ENCODE results near the gene KCTD7. TPM values are rescaled to one million over a fixed set of nuclear protein-coding genes. Genes with fewer than 3 reads are reported as not detected.
"Not testable (repeated sequence)": the region's sequence is repeated elsewhere in the genome, so short reads cannot be mapped to it uniquely, and the experiment has no call there.

KCTD7 gene
- total RNA-seq, 1 donor from 2014 or later, result 10.3 TPM

- Mint-ChIP-seq H3K9me3 (no peaks in the 10 kb centered on the region), H3K27me3 (ENCODE audit: low read depth) (no peaks in the 10 kb centered on the region), H3K36me3 (ENCODE audit: low read depth) (peaks cover 10% of the 10 kb centered on the region), H3K4me3 (ENCODE audit: low read depth) (peak overlapping the region; percentile 87), H3K4me1 (ENCODE audit: low read depth) (peaks cover 34% of the 10 kb centered on the region), H3K27ac (peak overlapping the region; percentile 84)
- no peak for DNase-seq (ENCODE audit: low spot score)
- intact Hi-C loops (cut with micrococcal nuclease), result loop anchor here (1.0 to 10.0 kb wide), 5 partner anchors 26 to 217 kb away; no protein-coding TSS in a partner anchor
Measured at GRCh38 chr7:66627881-66628360, 760 bp upstream of the KCTD7 start.

- no peak for DNase-seq (ENCODE audit: low spot score)
- intact Hi-C loops (cut with micrococcal nuclease), result loop anchor here (2.0 to 10.0 kb wide), 4 partner anchors 53 to 215 kb away; partner anchors contain the start of gene RABGEF1
- Mint-ChIP-seq H3K36me3 (ENCODE audit: low read depth) (peaks cover 21% of the 10 kb centered on the region), H3K27me3 (ENCODE audit: low read depth) (no peaks in the 10 kb centered on the region), H3K27ac (peak overlapping the region; percentile 34), H3K4me3 (ENCODE audit: low read depth) (peak overlapping the region; percentile 50), H3K4me1 (ENCODE audit: low read depth) (peaks cover 40% of the 10 kb centered on the region), H3K9me3 (no peaks in the 10 kb centered on the region)
Measured at GRCh38 chr7:66629222-66630062, 761 bp downstream of the KCTD7 start.

DNA sequence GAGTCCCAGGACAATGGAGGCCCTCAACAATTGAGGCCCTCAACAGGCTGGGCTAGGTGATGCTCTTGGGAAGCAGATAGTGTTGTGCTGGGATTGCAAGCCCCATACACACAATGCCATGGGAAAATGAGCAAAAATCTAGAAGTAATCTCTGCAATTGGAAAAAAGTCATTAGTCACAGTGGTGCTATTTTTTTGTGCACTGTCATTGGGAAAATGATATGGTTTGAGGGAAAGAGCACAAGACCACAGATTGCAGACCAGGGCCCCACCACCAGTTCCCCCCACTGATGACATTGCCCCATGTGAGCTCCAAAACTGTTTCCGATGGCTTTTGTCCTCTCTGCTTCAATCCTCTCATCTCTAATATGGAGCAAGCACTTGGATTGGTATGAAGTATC, 1.9 kb downstream of the KCTD7 start:
- DNase-seq (ENCODE audit: low spot score), result no peak

DNA sequence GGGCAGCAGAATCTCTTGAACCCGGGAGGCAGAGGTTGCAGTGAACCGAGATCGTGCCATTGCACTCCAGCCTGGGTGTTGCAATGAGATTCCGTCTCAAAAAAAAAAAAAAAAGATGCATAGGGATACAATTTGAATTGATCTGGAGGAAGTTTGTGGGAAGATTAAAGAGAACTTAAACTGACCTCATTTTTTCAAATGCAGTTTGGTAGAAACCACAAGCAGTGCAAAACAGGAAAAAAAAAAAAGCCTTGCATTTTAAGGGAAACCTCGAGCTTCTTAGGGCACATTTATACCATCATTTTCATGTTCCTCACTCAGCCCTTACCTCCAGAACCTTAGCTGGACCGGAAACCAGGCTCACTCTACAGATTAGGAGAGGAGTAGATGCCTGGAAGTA, 2.8 kb downstream of the KCTD7 start:
- no peaks in the 10 kb centered on the region for H3K27me3 Mint-ChIP-seq (ENCODE audit: low read depth)
- intact Hi-C loops (cut with micrococcal nuclease), result loop anchor here (2.0 kb wide), 1 partner anchor 109 kb away; the partner anchor contains the start of gene RABGEF1
- no peak for DNase-seq (ENCODE audit: low spot score)
- H3K36me3 Mint-ChIP-seq (ENCODE audit: low read depth), result peaks cover 23% of the 10 kb centered on the region
- peaks cover 50% of the 10 kb centered on the region for H3K4me1 Mint-ChIP-seq (ENCODE audit: low read depth)
- H3K27ac Mint-ChIP-seq, result peak overlapping the region; percentile 93
- H3K9me3 Mint-ChIP-seq, result no peaks in the 10 kb centered on the region
- peak overlapping the region; percentile 57 for H3K4me3 Mint-ChIP-seq (ENCODE audit: low read depth)

More for the DNA sequence above, 1.9 kb downstream of the KCTD7 start:
- peaks cover 23% of the 10 kb centered on the region for H3K36me3 Mint-ChIP-seq (ENCODE audit: low read depth)
- no peaks in the 10 kb centered on the region for H3K9me3 Mint-ChIP-seq
- peaks cover 46% of the 10 kb centered on the region for H3K4me1 Mint-ChIP-seq (ENCODE audit: low read depth)
- intact Hi-C loops (cut with micrococcal nuclease), result loop anchor here (2.0 kb wide), 1 partner anchor 110 kb away; the partner anchor contains the start of gene RABGEF1
- H3K27me3 Mint-ChIP-seq (ENCODE audit: low read depth), result no peaks in the 10 kb centered on the region
- peak overlapping the region; percentile 93 for H3K27ac Mint-ChIP-seq
- peak overlapping the region; percentile 50 for H3K4me3 Mint-ChIP-seq (ENCODE audit: low read depth)

GRCh38 chr7:66634816-66635215, 6.1 kb downstream of the KCTD7 start:
- DNase-seq (ENCODE audit: low spot score), result no peak
- intact Hi-C loops (cut with micrococcal nuclease), result no loop called here
- Mint-ChIP-seq H3K4me1 (ENCODE audit: low read depth) (peaks cover 41% of the 10 kb centered on the region), H3K4me3 (ENCODE audit: low read depth) (no peak overlapping the region), H3K36me3 (ENCODE audit: low read depth) (peaks cover 44% of the 10 kb centered on the region), H3K27ac (peak overlapping the region; percentile 28), H3K9me3 (no peaks in the 10 kb centered on the region), H3K27me3 (ENCODE audit: low read depth) (no peaks in the 10 kb centered on the region)

DNA sequence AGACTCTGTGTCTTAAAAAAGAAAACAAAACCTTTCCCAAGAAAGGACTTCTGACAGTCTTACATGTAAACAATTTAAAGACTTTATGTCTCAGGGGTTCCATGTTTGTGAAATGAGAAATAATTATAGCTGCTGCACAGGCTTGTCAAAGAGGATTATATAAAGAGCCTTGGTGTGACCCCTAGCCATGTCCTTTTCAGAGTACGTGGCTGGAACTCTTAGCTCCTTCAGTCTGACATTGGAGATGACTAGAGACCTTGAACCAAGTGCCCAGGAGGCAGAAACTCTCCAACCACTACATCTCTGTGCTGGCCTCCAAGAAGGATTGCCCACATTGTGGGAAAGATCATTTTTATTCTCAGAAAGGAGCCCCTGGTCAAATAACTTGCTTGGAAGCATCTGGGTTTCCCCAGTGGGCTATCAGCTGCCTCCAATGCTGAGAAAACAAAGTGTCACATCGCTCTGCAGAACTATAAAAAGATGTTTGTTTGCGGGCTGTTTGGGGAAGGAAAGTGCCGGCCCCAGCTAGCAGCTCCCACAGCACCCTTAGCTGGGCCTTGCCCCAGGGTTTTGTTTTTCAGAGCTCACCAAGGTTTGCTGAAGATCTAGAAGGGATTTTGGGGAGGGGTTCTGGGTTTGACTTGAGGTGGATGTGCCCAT, 6.8 kb downstream of the KCTD7 start:
- DNase-seq (ENCODE audit: low spot score); H3K27me3 Mint-ChIP-seq (ENCODE audit: low read depth); intact Hi-C loops (cut with micrococcal nuclease); H3K9me3 Mint-ChIP-seq; H3K4me3 Mint-ChIP-seq (ENCODE audit: low read depth): not testable (repeated sequence)
- H3K27ac Mint-ChIP-seq, result peak overlapping the region; percentile 28
- H3K4me1 Mint-ChIP-seq (ENCODE audit: low read depth), result peaks cover 36% of the 10 kb centered on the region
- H3K36me3 Mint-ChIP-seq (ENCODE audit: low read depth), result peaks cover 51% of the 10 kb centered on the region

DNA sequence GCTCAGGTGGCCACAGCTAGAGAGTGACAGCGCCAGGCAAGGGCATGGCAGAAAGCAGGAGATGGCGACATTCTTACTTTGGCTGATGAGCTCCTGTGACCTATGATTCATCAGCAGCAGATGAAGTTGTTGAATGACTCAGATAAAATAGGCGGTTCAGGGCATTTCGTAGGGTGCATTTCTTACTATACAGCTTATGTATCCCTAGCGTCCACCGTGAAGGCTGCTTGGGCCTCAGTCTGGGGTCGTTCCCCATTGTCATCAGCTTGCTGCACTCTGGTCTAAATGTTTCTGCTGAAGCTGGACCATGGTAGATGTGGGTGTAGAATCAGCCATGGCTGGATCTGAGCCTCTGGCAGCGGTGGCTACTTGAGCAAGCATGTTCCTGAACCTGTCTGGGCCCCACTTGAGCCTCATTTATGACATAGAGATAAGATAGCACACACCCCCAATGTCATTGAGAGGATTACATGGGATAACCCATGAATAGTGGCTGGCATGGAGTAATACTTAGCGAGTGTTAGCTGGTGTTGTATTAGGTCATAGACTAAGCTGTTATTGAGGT, 7.4 kb downstream of the KCTD7 start:
- Mint-ChIP-seq H3K36me3 (ENCODE audit: low read depth) (peaks cover 52% of the 10 kb centered on the region), H3K4me1 (ENCODE audit: low read depth) (peaks cover 30% of the 10 kb centered on the region), H3K27ac (peak overlapping the region; percentile 74)
- intact Hi-C loops (cut with micrococcal nuclease); H3K27me3 Mint-ChIP-seq (ENCODE audit: low read depth); H3K4me3 Mint-ChIP-seq (ENCODE audit: low read depth); H3K9me3 Mint-ChIP-seq; DNase-seq (ENCODE audit: low spot score): not testable (repeated sequence)

DNA sequence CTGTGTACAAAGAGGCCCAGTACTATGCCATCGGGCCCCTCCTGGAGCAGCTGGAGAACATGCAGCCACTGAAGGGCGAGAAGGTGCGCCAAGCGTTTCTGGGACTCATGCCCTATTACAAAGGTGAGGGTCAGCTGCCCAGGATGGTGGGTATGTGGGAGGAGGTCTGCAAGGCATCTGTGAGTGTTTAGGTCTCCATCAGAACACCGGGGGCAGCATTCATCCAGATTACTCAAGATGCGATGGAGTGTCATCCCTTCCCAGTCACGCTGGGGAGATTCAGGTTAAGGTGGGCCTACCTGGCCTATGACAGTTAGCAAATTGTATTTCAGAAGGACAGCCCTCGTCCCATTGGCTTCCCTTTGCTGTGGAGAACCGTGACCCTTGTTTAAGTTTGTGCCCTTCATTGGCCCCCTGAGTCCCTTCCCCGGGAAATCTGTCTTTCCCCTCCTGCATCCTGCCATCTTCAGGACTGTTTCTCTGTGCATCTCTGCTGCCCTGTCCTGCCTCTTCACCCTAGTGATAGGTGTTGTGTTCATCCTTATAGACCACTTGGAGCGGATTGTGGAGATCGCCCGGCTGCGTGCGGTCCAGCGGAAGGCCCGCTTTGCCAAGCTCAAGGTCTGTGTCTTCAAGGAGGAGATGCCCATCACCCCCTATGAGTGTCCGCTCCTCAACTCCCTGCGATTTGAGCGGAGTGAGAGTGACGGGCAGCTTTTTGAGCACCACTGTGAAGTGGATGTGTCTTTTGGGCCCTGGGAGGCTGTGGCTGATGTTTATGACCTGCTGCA, 9.8 kb downstream of the KCTD7 start:
- Mint-ChIP-seq H3K4me3 (ENCODE audit: low read depth) (no peak overlapping the region), H3K4me1 (ENCODE audit: low read depth) (peaks cover 12% of the 10 kb centered on the region), H3K27me3 (ENCODE audit: low read depth) (no peaks in the 10 kb centered on the region), H3K36me3 (ENCODE audit: low read depth) (peaks cover 50% of the 10 kb centered on the region), H3K9me3 (no peaks in the 10 kb centered on the region), H3K27ac (no peak overlapping the region)
- no peak for DNase-seq (ENCODE audit: low spot score)
- intact Hi-C loops (cut with micrococcal nuclease), result no loop called here

DNA sequence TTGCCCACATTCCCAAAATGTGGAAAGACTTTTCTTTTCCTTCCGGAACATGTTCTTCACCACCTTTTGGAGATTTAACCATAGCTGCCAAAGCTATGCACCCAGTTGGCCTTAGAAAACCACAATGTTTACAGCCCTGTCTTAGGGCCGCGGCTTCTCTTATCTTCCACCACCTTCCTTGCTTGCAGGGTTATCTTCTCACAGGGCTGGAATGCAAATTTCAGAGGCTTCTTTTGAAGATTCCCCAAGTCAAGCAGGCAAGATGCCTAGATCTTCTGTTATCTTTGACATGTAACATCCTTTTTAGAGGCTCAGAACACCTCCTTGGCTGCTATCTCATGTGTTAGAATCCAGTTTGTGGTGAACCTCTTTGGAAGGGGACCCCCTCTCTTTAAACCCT, 11.1 kb downstream of the KCTD7 start:
- no peaks in the 10 kb centered on the region for H3K9me3 Mint-ChIP-seq
- intact Hi-C loops (cut with micrococcal nuclease), result no loop called here

DNA sequence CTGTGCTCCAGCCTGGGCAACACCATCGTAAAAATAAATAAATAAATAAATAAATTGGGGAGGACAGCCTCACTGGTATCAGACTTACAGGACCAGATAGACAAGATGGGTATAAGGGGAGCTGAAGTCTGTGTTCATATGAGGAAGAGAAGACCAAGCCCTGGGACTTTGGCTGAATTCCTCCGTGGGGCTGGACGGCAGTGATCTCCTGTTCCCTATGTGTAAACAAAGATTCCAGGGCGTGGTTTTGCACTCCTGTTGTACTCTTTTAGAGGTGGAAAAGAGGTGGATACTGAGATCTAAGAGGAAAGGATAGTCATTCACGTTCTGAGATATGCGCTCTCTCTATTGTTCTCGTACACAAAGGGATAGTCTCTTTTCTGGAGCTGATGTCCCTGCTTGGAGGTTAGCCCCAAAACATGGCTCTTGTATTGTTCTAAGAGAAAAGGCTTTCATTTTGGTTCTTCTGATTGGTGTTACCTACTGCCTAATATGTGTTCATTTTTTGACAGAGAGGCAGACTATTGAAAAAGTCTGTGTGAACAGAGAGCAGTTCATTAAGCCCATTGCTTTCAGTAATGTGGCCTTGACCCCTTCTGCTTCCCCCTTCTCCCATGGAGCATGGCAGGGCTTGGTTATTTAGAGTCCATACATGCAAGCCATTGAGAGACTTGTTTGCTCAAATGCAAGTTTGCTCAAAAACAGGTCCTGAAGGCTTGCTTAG, 12.3 kb downstream of the KCTD7 start:
- intact Hi-C loops (cut with micrococcal nuclease), result no loop called here
- H3K27me3 Mint-ChIP-seq (ENCODE audit: low read depth), result no peaks in the 10 kb centered on the region
- H3K36me3 Mint-ChIP-seq (ENCODE audit: low read depth), result peaks cover 56% of the 10 kb centered on the region
- no peak for DNase-seq (ENCODE audit: low spot score)
- H3K4me3 Mint-ChIP-seq (ENCODE audit: low read depth), result no peak overlapping the region
- no peaks in the 10 kb centered on the region for H3K9me3 Mint-ChIP-seq
- H3K27ac Mint-ChIP-seq, result no peak overlapping the region
- H3K4me1 Mint-ChIP-seq (ENCODE audit: low read depth), result peaks cover 3% of the 10 kb centered on the region

More for the DNA sequence above, 11.1 kb downstream of the KCTD7 start:
- Mint-ChIP-seq H3K4me1 (ENCODE audit: low read depth) (peaks cover 7% of the 10 kb centered on the region), H3K36me3 (ENCODE audit: low read depth) (peaks cover 49% of the 10 kb centered on the region), H3K27me3 (ENCODE audit: low read depth) (no peaks in the 10 kb centered on the region), H3K27ac (no peak overlapping the region), H3K4me3 (ENCODE audit: low read depth) (no peak overlapping the region)
- DNase-seq (ENCODE audit: low spot score), result no peak

DNA sequence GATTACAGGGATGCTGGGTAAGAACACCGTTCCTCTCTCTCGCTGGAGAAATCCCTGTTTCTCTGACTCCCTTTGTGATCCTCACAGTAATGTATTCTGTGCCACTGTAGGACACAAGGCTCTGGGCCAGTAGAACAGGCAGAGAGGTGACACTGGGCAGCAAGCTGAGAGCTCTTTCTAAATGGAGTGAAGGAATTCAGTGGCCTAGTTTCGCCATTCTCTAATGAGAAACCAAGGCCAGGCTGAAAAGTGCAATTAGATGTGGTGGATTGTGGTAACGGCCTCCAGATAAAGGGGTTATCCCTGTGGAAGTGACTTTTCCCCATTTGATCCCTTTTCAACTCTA, 12.8 kb downstream of the KCTD7 start:
- no peak overlapping the region for H3K4me3 Mint-ChIP-seq (ENCODE audit: low read depth)
- no peaks in the 10 kb centered on the region for H3K27me3 Mint-ChIP-seq (ENCODE audit: low read depth)
- no peaks in the 10 kb centered on the region for H3K9me3 Mint-ChIP-seq
- intact Hi-C loops (cut with micrococcal nuclease), result no loop called here
- no peak overlapping the region for H3K27ac Mint-ChIP-seq
- no peak for DNase-seq (ENCODE audit: low spot score)
- H3K36me3 Mint-ChIP-seq (ENCODE audit: low read depth), result peaks cover 58% of the 10 kb centered on the region
- no peaks in the 10 kb centered on the region for H3K4me1 Mint-ChIP-seq (ENCODE audit: low read depth)

DNA sequence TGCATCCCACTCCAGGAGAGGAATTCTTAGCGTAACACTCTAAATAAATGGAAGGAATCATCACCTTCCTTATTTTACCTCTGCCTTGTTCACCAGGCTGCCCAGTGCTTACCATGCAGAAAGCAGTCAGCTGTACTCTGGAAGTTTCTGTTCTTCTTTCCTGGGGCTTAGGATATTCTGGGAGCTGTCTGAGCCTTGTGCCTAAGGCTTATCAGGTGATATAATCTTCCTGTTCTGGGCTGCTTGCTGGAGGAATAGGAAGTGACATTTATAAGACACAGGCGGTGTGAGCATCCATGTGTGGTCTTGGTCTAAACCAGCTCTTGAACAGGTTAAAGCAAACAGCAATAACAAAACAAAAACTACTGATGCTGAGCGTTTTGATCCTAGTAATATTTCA, 13.5 kb downstream of the KCTD7 start:
- H3K9me3 Mint-ChIP-seq, result no peaks in the 10 kb centered on the region
- H3K27me3 Mint-ChIP-seq (ENCODE audit: low read depth), result no peaks in the 10 kb centered on the region
- H3K4me1 Mint-ChIP-seq (ENCODE audit: low read depth), result no peaks in the 10 kb centered on the region
- peaks cover 62% of the 10 kb centered on the region for H3K36me3 Mint-ChIP-seq (ENCODE audit: low read depth)
- no peak overlapping the region for H3K4me3 Mint-ChIP-seq (ENCODE audit: low read depth)
- intact Hi-C loops (cut with micrococcal nuclease), result no loop called here
- no peak overlapping the region for H3K27ac Mint-ChIP-seq
- no peak for DNase-seq (ENCODE audit: low spot score)
